Posterior vena cava (tissue), 2 donors: ENCODE measurements around the gene SIN3A. TPM values are rescaled to one million over a fixed set of nuclear protein-coding genes. Genes with fewer than 3 reads are reported as not detected.
A peak's percentile ranks its signal among the peaks of the same experiment; 100 is the strongest.
"Not testable (repeated sequence)": the region's sequence is repeated elsewhere in the genome, so short reads cannot be mapped to it uniquely, and the experiment has no call there.

Experiments
- DNase-seq: peaks from one replicate; pipeline ENCODE4 v3.0.0-alpha.2; 2020; ENCODE audit warnings: low spot score
- intact Hi-C, 2 donors: fragments of 100-400 bp; cut with DNase I; formaldehyde crosslinking; loops; one replicate each; pipeline versions ENCODE4 v1.14.1 to v1.14.2; 2022 to 2023
- long read RNA-seq, 2 donors: library from polyadenylated mRNA; unstranded; transcript quantifications; one replicate each; pipeline ENCODE4 v2.0.0, GENCODE V29; 2020 to 2021
- total RNA-seq, 2 donors: library from RNA; stranded (reverse); fragmentation: NEBNext Ultra II Directional; extraction: Animal tissue kit (Norgen Biotek cat#: 25700); gene quantifications; one replicate each; pipeline ENCODE4 v1.2.1, GENCODE V29; 2021
- donor health status: DM: yes; HTN: yes; CAD: no.
- donor health status: DM: yes; HTN: yes; CAD: no.

SIN3A gene
- 10 to 100 TPM; 47.8 to 47.9 TPM for total RNA-seq
- long read RNA-seq, donor 1, full-length matches to known transcripts: 1 of 7 reads
- long read RNA-seq, donor 1, partial matches to known transcripts: 6 of 7 reads
- long read RNA-seq, donor 1, other reads (novel, unspliced or antisense): 0 of 7 reads
- long read RNA-seq, donor 2, partial matches to known transcripts: 4 of 9 reads
- long read RNA-seq, donor 2, other reads (novel, unspliced or antisense): 4 of 9 reads

DNA sequence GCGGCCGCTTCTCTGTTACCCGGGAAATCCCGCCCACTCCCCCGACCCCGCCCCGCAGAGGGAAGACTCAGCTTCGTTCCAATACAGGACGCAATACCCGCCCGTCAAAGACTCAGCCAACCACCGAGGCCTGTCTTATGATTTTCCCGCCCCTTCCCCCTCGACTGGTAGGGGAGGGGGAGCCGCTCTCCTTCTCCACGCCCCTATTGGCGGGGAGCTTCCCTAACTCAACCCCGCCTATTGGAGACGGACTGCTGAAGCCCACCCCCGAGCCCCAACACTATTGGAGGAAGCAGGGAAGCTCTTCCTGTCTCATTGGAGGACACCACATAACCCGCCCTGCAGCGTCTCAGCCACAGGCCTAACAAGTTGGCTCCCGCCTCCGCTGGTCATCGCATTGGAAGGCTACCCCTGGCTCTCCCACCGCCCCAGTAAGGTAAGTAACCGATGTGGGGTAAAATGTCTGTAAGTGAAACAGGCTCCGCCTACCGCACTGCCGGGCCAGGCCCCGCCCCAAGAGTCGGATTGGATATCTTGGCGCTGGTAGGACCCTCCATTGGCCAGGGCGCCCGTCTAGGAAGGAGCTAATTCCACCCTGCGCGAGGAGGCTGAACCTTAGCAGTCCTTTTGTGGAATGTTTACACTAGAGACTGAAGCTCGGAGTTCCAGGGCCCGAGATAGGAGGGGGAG lies at the start of gene SIN3A:
Gene SIN3A, minus strand, starts transcription at position 17 of the 690 bp plus-strand sequence. CDS start 21,315 bp downstream, outside the sequence.
- DNase-seq: peak; percentile 100
- intact Hi-C loops: no loop called here

DNA sequence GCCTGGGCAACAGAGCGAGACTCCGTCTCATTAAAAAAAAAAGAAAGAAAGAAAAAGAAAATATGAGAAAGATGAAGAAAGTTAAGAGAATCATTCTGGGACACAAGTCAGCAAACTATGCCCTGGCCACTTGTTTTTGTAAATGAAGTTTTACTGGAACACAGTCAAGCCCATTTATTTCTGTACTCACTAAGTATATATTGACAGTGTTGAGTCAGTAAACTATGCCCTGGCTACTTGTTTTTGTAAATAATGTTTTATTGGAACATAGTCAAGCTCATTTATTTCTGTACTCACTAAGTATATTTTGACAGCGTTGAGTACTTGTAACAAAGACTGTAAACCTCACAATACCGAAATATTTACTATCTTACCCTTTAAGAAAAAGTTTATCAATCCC lies 42.2 kb upstream of the SIN3A start:
- DNase-seq: no peak
- intact Hi-C loops: no loop called here

DNA sequence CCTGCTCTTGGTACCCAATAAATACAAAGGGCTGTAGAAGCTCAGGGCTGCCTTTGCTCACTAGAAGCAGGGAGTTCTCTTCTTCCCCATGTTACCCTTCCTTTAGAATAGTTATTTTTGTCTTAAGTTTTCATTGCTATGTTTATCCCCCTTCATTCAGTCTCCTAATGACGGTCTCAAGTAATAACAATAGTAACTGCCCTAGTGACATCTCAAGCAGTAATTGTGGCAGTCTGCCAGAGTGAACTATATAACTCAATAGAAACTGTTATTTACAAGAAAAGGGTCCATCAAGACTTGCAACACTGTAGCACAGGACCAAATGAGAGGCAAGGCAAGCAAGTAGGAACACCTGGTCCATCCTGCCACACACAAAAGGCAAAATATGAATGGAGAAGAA lies 32.5 kb upstream of the SIN3A start:
- intact Hi-C loops: no loop called here
- no peak for DNase-seq

DNA sequence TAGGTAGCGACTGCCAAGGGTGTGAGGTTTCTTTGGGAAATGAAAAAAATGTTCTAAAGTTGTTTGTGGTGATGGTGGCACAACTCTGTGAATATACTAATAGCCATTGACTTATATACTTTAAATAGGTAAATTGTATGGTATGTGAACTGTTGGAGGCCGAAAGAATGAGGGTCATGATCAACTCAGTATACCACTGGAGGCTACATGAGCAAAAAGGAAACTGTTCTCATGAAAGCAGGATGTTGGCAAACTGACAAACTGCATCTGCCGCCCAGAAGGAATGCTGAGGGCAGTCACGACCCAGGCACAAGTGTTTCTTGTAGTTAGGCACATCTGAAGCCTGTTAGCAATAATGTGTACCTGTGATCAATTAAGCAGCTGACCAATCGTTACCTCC lies 32.1 kb upstream of the SIN3A start:
- intact Hi-C loops, DNase-seq: not testable (repeated sequence)

DNA sequence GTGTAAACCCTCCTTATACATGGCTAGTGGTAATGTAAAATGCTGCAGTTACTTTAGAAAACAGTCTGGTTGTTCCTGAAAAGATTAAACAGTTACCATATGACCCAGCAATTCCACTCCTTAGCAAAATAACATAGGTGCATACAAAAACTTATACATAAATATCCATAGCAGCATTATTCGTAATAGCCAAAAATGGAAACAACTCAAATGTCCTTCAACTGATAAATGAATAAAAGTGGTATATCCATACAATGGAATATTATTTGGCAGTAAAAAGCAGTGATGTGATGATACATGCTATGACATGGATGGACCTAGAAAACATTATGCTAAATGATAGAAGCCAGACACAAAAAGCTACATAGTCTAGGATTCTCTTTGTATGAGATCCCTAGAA lies 31.6 kb upstream of the SIN3A start:
- DNase-seq: no peak
- intact Hi-C loops: no loop called here

DNA sequence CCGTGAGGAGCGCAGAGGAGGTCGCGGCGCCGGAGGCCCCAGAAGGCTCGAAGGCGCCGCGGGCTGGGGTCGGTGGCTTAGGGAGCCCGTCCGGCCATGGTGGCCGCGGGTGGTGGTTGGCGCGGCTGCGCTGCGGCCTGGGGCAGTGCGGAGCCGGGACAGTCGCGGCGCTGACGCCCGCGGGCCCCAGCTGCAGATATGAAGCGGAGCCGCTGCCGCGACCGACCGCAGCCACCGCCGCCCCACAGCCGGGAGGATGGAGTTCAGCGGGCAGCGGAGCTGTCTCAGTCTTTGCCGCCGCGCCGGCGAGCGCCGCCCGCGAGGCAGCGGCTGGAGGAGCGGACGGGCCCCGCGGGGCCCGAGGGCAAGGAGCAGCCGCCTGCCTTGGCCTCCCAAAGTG lies 29.0 kb upstream of the SIN3A start:
- DNase-seq, intact Hi-C loops: not testable (repeated sequence)

DNA sequence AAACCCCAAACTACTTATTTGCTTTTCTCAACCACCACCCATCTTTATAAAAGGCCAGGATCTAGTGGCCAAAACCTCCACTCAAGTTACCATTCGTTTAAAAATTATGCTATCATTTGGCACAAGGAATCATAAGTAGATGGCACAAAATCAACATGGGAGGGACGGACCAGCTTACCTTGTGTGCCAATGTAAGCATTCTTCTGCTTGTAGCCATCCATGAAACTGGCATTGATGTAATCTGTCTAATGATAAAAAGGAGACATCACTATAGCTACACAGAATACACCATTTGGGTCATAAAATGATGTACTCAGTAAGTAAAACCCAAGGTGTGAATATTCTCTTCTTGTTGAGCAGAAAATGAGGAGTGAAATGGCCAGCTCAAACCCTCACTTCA lies 28.2 kb upstream of the SIN3A start:
- DNase-seq: no peak
- intact Hi-C loops: no loop called here

DNA sequence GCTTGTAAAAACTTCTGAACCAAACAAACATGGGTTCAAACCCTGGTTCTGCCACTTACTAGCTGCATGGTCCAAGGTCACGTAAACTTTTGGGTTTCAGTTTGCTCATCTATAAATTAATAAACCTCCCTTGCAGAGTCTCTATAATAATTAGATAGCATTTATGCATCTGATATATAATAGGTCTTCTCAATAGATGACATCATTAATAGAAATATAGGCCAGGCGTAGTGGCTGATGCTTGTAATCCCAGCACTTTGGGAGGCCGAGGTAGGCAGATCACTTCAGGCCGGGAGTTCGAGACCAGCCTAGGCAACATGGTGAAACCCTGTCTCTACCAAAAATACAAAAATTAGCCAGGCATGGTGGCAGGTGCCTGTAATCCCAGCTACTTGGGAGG lies 25.6 kb upstream of the SIN3A start:
- intact Hi-C loops: not testable (repeated sequence)

DNA sequence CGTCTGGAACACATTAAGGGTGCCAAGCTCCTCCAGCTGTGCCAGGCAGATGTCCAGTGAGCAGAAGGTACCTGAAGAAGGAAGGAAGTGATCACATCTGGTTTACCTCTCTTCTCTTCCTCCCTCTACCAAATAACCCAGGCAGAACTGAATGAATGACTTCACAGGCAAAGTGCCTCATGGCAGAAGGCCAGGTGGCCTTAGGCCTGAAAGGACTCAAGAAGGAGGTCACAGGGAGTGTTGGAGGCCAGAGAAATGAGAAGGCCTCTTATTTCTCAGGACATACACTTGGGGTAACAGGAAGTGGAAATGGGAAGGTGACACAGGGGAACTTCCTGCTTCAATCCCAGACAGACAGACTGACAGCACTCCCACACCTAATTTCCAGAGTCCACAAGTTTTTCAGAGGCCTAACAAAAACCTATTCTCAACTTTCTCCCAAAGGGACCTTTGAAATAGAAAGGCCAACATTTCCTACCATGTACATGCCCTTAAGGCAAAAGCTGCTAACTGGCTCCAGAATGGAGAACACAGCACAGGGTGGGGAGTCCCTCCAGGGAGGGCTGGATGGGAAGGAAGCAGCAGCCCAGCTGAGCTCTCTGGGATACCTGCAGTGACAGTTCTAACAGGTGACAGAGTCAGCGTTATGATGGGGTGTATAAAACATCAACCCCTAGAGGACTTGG lies 17.6 kb upstream of the SIN3A start:
- intact Hi-C loops: no loop called here
- DNase-seq: no peak

More for the DNA sequence above, 25.6 kb upstream of the SIN3A start:
- not testable (repeated sequence) for DNase-seq

DNA sequence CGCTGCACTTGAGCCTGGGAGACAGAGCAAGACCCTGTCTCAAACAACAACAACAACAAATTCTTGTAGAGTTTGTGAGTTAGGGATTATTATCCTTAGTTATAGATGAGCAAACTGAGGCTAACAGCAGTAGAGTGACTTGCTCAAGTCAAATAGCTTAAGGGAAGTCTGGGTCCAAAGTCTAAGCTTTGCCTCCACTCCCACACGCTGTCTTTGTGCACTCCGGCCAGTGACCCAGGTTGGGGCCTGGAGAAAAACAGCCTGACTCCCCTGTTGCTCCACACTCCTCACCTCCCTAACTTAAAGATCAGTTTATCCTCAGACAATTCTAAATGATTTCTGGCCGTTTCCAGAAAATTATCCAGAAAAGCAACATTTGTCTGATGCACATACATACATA lies 9.2 kb upstream of the SIN3A start:
- no peak for DNase-seq
- intact Hi-C loops: no loop called here

DNA sequence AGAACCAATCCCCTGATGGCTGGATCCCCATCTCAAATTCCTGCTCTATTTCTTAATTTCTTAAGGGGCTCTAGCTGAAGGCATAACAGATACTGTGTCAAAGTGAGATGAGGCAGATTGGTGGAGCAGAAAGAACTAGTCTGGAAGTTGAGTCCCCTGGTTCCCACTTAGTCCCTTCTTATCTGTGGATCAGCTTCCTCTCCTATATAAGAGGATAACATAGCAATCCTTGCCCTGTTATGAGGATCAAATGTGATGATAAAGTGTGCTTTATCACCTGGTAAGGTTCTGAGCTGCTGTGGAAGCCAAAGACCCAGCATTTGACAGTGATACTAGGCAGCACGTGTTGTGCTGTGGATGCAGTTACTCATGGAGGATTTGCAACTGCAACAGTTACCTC lies 8.1 kb upstream of the SIN3A start:
- intact Hi-C loops: no loop called here
- DNase-seq: no peak

DNA sequence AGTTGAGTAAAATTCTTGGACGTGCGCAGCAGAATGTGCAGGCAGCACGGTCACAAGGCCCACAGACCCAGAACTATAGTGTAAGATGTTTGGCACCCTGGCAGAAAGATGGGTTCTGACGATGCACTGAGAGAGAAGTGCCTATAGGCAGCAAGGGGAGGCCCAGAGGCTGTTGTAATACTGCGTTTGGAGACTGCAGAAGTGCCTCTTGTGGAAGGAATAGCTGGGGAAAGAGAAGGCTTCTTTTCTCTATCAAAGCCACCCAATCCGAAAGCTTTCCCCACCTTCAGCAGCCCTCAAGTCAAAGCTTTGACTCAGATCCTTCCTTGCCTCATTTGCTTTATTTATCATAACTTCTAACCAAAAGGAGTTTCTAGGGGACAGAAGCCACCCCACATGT lies 5.2 kb upstream of the SIN3A start:
- DNase-seq: no peak
- intact Hi-C loops: no loop called here

DNA sequence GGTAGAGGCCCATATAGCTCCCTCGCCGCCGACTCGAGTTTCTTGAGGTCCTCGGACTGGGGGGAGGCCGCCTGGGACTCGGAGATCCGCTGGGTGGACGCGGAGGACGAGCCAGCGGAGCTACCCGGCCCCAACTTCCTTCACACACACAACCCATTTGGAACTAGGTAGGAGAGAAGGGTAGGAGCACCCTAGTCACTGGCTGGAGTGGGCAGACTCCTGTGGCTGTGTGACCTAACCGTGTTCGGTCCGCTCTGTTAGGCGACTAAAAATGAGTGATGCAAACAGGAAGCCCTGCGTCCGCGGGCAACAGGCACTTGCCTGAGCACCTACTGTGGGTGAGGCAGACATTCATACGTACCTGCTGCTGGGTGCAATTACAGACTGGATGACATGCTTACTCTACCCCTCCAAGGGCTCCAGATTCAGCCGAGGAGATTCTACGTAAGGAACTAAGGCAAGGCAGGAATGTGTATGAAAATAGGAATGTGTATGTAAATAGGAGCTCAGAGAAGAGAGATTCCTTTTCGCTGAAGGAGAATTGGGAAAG lies 4.6 kb upstream of the SIN3A start:
- no peak for DNase-seq
- intact Hi-C loops: no loop called here

DNA sequence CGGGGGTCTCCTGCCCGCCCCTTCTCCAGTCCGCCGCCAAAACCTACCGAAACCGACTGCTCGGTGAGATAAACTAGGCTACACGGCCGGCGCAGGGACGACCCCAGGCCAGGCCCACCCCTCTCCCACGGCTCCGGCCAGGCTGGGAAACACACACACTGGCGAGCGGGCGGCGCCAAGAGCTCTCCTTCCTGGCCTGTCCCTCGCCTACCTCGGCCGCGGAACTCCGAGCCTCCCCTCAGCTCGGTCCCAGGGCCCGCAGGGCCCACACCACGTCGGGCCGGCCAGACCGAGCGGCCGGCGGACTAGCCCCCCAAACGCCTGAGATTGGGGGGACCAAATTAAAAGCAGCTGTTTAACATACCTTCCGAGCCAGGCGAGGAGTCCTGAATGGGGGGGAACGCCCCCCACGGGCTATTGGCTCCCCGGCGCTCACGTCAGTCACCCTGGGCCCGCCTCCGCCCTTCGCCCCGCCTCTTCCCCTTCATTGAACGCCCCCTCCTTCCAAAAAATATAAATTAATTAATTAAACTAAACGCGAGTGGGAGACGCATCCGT lies 4.0 kb upstream of the SIN3A start:
- intact Hi-C loops: no loop called here
- peak; percentile 97 for DNase-seq

DNA sequence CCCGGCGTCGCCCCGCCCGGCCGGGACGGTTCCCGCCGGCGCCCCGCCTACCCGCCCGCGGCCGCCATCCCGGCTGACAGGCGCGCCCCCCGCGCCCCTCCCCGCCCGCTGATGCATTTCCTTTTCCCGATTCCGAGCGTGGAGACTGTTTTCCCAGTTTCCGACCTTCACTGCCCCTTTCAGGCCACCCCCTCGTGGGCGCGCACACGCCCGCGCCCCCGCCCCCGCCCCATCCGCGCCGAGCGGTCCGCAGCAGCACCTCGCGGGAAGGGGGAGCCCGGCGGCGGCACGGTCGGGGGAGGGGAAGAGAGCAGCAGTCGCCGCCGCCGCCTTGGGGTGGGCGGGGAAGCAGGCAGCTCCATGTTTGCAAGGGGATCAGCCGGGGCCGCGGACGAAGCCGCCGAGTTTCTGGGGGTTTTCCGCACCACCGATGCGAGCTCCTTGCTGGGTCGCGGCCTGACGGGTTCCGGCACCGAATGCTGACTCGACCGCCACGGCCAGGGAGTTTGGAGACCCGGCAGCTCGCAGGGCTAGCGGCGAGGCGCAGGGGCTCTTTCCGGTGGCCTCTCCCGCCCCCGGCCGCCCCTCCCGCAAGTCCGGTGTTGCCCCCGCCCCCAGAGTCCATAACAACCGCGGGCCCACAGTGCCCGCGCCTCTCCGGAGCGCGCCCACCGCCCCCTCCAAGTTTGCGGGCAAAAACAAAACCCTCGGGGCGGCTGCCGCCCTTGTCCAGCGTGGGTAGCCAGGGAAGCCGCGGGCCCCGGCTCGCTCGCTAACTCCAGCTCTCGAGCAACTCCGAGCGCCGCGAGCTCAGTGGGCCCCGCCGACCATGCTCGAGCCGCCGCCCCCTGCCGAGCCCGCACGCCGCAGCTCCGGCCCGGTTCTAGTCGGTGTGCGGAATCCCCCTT lies 3.2 kb upstream of the SIN3A start:
- intact Hi-C loops: no loop called here
- peak; percentile 93 for DNase-seq

DNA sequence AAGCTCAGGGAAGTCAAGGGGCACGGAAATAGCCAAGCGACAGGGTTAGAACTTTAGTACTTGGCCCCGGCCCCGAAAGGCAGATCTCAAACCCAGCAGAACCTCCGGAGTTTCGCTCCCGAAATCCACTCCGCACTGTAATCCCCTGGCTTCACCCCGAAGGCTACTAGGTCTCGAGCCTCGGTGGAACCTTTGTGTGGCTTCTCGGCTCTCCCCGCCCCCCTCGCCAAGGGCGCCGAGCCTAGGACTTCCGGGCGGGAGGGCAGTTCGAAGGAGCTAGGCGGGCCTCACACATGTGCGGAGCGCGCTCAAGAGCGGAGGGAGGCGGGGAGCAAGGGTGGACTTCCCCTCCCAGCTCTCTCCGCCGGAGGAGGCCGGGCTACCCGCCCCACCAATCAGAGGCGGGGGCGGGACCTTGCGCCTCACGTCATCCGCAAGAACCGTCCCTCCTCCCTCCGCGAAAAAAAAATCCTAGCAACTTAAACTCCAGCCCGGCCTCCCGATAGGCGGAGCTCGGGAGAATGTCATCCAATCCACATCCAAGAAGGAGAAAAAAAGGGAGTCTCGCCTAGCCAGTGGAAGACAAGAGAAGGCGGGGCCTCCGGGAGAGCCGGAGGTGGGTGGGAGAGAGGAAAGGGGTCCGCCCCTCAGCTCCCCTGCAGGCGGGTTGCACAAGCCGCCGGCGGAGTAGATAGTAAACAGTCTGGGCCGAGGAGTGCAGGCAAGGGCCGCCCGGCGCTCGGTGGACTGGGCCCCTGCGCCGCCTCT lies 2.4 kb upstream of the SIN3A start:
- DNase-seq: peak; percentile 99
- intact Hi-C loops: no loop called here

DNA sequence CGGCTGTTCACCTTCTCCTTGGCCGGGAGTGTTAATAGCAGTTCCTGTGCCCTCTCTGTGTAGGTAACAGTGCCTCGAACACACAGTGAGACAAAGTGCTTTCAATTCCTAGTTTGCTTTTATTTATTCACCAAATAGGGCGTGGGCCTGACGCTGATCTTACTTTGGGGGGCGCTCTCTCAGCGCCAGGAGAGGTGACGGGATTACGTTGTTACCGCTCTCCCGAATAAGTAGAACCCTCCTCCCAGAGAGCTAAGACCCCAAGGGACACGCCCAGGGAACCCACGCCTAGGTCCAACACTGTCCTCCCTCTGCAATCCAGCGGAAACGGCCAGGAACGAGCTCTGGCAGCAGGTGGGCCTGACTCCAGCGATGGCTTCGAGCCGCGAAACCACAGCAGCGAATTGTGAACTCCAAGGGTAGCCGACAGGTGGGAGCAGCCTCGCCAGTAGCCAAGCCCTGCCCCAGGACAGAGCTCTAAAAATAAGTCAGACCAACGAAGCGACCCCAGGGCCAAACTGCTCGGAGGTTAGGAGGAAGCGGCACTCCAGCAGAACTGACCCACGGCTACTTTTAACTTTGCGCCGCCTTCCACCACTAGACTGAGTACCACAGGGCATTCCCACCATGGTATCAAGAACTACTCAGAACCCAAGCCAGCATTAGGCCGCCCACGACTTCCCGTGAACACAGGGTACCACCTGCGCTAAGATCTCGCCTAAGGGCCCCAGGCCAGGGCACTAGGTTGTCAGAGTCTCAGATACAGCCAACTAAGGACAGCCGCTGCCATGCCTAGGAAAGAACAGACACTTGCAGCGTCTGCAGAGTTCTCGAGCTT lies 1.6 kb upstream of the SIN3A start:
- DNase-seq: peak; percentile 87
- intact Hi-C loops: no loop called here
